Measurements from ENCODE around the gene ASAH2.

Gene ASAH2

DNA sequence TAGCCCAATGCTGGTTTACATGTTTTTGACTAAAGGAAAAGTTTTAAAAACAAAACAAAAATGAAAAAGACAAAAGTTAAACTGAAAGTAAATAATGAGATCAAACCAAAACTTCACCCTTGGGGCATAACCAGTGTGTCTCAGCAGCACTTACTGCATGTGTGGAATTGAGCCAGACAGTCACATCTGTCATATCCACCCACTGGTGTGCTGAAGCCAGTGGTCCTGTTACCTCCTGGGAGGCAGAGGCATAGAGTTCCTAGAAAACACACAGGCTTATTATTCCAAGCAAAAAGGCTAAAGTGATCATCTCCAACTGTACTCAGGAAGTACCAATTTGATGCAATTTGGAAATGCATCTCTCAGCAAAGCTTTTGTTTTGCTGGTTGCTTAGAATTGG, 40.4 kb downstream of the ASAH2 start:
- no peaks in the 10 kb centered on the region for H3K4me1 ChIP-seq
- H3K4me3 ChIP-seq (ENCODE audit: low read depth, low read length) = no peak overlapping the region
- H3K36me3 ChIP-seq = no peaks in the 10 kb centered on the region
- no peak for DNase-seq
- TF ChIP-seq, protein P1, sequence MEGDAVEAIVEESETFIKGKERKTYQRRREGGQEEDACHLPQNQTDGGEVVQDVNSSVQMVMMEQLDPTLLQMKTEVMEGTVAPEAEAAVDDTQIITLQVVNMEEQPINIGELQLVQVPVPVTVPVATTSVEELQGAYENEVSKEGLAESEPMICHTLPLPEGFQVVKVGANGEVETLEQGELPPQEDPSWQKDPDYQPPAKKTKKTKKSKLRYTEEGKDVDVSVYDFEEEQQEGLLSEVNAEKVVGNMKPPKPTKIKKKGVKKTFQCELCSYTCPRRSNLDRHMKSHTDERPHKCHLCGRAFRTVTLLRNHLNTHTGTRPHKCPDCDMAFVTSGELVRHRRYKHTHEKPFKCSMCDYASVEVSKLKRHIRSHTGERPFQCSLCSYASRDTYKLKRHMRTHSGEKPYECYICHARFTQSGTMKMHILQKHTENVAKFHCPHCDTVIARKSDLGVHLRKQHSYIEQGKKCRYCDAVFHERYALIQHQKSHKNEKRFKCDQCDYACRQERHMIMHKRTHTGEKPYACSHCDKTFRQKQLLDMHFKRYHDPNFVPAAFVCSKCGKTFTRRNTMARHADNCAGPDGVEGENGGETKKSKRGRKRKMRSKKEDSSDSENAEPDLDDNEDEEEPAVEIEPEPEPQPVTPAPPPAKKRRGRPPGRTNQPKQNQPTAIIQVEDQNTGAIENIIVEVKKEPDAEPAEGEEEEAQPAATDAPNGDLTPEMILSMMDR (IDR thresholded peaks at IDR 0.05; ENCODE audit: low read depth, low read length) = no peak
- no peaks in the 10 kb centered on the region; the same call in 1 of the 2 replicates for H3K27me3 ChIP-seq
- no peaks in the 10 kb centered on the region for H3K9me3 ChIP-seq

Measured in BE2C (cell line).